Liver (tissue), 3 donors: ENCODE results near the gene BRAP.

Experiments
- CTCF ChIP-seq: fragments of 150-350 bp; IDR thresholded peaks from 2 replicates; pipeline ENCODE4 v1.5.1; 2017; ENCODE audit warnings: improper control_type of control experiment, low read depth, low read length; ENCODE audit not compliant: missing input control
- GABPA ChIP-seq, 2 donors: IDR thresholded peaks in 1 of 2; conservative IDR thresholded peaks in 1 of 2; 2 replicates each; pipeline ENCODE4 v1.6.1; 2016; ENCODE audit warnings: antibody characterized with exemption in 2 of 2, mild to moderate bottlenecking in 1 of 2, moderate library complexity in 1 of 2
- HNF4G ChIP-seq: IDR thresholded peaks from 2 replicates; pipeline ENCODE4 v1.6.1; 2016; ENCODE audit warnings: antibody characterized with exemption
- JUND ChIP-seq, 2 donors: IDR thresholded peaks; 2 replicates each; pipeline ENCODE4 v1.6.1; 2016; ENCODE audit warnings: antibody characterized with exemption in 2 of 2
- MAX ChIP-seq: IDR thresholded peaks from 2 replicates; pipeline ENCODE4 v1.6.1; 2016; ENCODE audit warnings: antibody characterized with exemption
- RAD21 ChIP-seq, 2 donors: IDR thresholded peaks; 2 replicates each; pipeline ENCODE4 v1.6.1; 2016; ENCODE audit warnings: antibody characterized with exemption in 2 of 2, mild to moderate bottlenecking in 2 of 2
- REST ChIP-seq: IDR thresholded peaks from 2 replicates; pipeline ENCODE4 v1.6.1; 2016; ENCODE audit warnings: antibody characterized with exemption, mild to moderate bottlenecking
- RXRA ChIP-seq, 2 donors: IDR thresholded peaks; 2 replicates each; pipeline ENCODE4 v1.6.1; 2017 to 2018; ENCODE audit warnings: antibody characterized with exemption in 2 of 2, mild to moderate bottlenecking in 1 of 2
- SP1 ChIP-seq: IDR thresholded peaks from 2 replicates; pipeline ENCODE4 v1.6.1; 2018; ENCODE audit warnings: antibody characterized with exemption, mild to moderate bottlenecking
- TAF1 ChIP-seq: conservative IDR thresholded peaks from 2 replicates; pipeline ENCODE4 v1.6.1; 2016; ENCODE audit warnings: antibody characterized with exemption, mild to moderate bottlenecking
- donor health status: healthy.
- donor health status: healthy.

GRCh38 chr12:111650912-111651311 lies 34.8 kb downstream of the BRAP start:
- TF ChIP-seq CTCF (no peak), TAF1 (no peak), MAX (no peak), JUND (IDR thresholded peaks at IDR 0.05) (no peak), RAD21 (IDR thresholded peaks at IDR 0.05) (no peak), SP1 (no peak), GABPA (IDR thresholded peaks at IDR 0.05 in 1 of 2, conservative IDR thresholded peaks at IDR 0.05 in 1 of 2) (no peak), REST (no peak), RXRA (IDR thresholded peaks at IDR 0.05) (no peak), HNF4G (no peak)
